Calu3 (cell line): ENCODE measurements around the gene PANX1. TPM values are rescaled to one million over a fixed set of nuclear protein-coding genes. Genes with fewer than 3 reads are reported as not detected.

Experiments used
- BruUV-seq: library from RNA; stranded (reverse); fragments of 400-500 nt; replicated peaks from 2 replicates; lab custom pipeline; 2021; lab: Mats Ljungman, UMichigan
- CTCF ChIA-PET: fragments of 300-600 bp; sonication (Branson Sonifier 250); formaldehyde crosslinking; loops from one replicate; lab custom pipeline; 2022; ENCODE audit warnings: antibody characterized with exemption; lab: Charles Lee
- DNase-seq: peaks from one replicate; pipeline ENCODE4 v3.0.0; 2022
- H3K27ac Mint-ChIP-seq: one replicate; pipeline ENCODE4 v1.8.0; 2022; ENCODE audit warnings: mixed read lengths; ENCODE audit not compliant: unreplicated experiment
- H3K27me3 Mint-ChIP-seq: one replicate; pipeline ENCODE4 v1.8.0; 2022; ENCODE audit warnings: mixed read lengths; ENCODE audit not compliant: unreplicated experiment
- H3K36me3 Mint-ChIP-seq: one replicate; pipeline ENCODE4 v1.8.0; 2022; ENCODE audit warnings: mild to moderate bottlenecking, moderate library complexity, mixed read lengths; ENCODE audit not compliant: insufficient read depth, unreplicated experiment
- H3K4me1 Mint-ChIP-seq: one replicate; pipeline ENCODE4 v1.8.0; 2022; ENCODE audit warnings: mild to moderate bottlenecking, low read depth, mixed read lengths; ENCODE audit not compliant: unreplicated experiment
- H3K4me3 Mint-ChIP-seq: one replicate; pipeline ENCODE4 v1.8.0; 2022; ENCODE audit warnings: mild to moderate bottlenecking, low read depth, moderate library complexity, mixed read lengths; ENCODE audit not compliant: unreplicated experiment
- H3K9me3 Mint-ChIP-seq: one replicate; pipeline ENCODE4 v1.8.0; 2022; ENCODE audit warnings: low read depth, mixed read lengths; ENCODE audit not compliant: unreplicated experiment
- CTCF ChIP-seq: fragments of 200-600 bp; IDR thresholded peaks from one replicate; pipeline ENCODE4 v1.8.0; 2022; ENCODE audit warnings: antibody characterized with exemption; ENCODE audit not compliant: unreplicated experiment
- intact Hi-C: fragments of 100-400 bp; cut with micrococcal nuclease; formaldehyde crosslinking; loops from one replicate; pipeline ENCODE4 v1.10.0; 2022; ENCODE audit not compliant: unreplicated experiment
- total RNA-seq: library from RNA; stranded (reverse); gene quantifications from 2 replicates; pipeline ENCODE4 v1.2.3, GENCODE V29; 2022

The PANX1 gene
- total RNA-seq, 1 experiment from 2014 or later: 20.2 TPM

- peaks cover 3% of the 10 kb centered on the region for H3K9me3 Mint-ChIP-seq
- CTCF ChIA-PET: no interaction called here
- no peak overlapping the region for H3K4me3 Mint-ChIP-seq
- no peak overlapping the region for H3K27ac Mint-ChIP-seq
- intact Hi-C loops: loop anchor here (5.0 kb wide), 1 partner anchor 182 kb away; no protein-coding TSS in a partner anchor
- no peaks in the 10 kb centered on the region for H3K4me1 Mint-ChIP-seq
- H3K36me3 Mint-ChIP-seq: no peaks in the 10 kb centered on the region
- BruUV-seq: no TSS peak
- no peak for TF ChIP-seq CTCF
- no peak for DNase-seq
- no peaks in the 10 kb centered on the region for H3K27me3 Mint-ChIP-seq
These were observed 23.9 kb upstream of the PANX1 start for GRCh38 chr11:94104734-94105133.

DNA sequence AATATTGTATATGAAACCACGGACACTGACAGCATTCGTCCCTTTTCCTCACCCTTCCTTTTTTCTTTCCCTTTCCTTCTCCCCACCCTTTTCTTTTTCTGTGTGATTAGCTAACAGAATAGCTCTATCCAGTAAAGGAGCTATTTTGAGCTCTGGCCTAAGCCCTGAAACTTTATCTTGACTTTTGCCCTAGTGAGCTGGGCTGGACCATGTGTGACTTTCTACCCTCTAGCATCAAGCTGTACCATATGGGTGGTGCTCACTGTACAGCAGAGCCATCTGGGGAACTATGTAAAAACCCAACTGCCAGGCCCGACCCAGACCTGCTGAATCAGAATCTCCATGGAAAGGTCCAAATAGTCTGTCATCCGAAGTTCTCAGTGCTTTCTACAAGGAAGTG, 21.9 kb upstream of the PANX1 start:
- Mint-ChIP-seq H3K27ac (no peak overlapping the region), H3K36me3 (no peaks in the 10 kb centered on the region), H3K27me3 (no peaks in the 10 kb centered on the region), H3K4me3 (no peak overlapping the region), H3K9me3 (peaks cover 2% of the 10 kb centered on the region), H3K4me1 (no peaks in the 10 kb centered on the region)
- intact Hi-C loops: loop anchor here (5.0 kb wide), 1 partner anchor 184 kb away; no protein-coding TSS in a partner anchor
- no peak for TF ChIP-seq CTCF
- DNase-seq: no peak
- no TSS peak for BruUV-seq
- CTCF ChIA-PET: no interaction called here

DNA sequence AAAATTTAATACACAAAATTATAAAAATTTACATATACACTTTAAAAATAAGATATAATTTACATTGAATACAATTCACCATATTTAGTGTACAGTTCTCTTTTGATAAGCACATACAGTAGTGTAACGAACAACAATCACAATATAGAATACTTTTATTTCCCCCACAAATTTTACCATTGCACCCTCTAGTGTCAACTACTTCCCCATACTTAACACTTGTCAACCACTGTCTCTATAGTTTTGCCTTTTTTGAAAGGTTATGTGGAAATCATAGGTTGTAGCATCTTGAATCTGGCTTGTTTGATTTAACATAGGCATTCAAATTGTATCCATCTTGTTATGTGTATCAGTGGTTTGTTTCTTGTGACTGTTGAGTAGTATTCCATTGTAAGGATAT, 21.3 kb upstream of the PANX1 start:
- H3K27ac Mint-ChIP-seq: no peak overlapping the region
- H3K9me3 Mint-ChIP-seq: peaks cover 2% of the 10 kb centered on the region
- H3K36me3 Mint-ChIP-seq: no peaks in the 10 kb centered on the region
- H3K4me1 Mint-ChIP-seq: no peaks in the 10 kb centered on the region
- no peaks in the 10 kb centered on the region for H3K27me3 Mint-ChIP-seq
- intact Hi-C loops: loop anchor here (5.0 kb wide), 1 partner anchor 185 kb away; no protein-coding TSS in a partner anchor
- BruUV-seq: no TSS peak
- H3K4me3 Mint-ChIP-seq: no peak overlapping the region
- no peak for TF ChIP-seq CTCF
- DNase-seq: no peak
- CTCF ChIA-PET: no interaction called here

- H3K4me1 Mint-ChIP-seq: peaks cover 6% of the 10 kb centered on the region
- no peak overlapping the region for H3K27ac Mint-ChIP-seq
- CTCF ChIA-PET: no interaction called here
- no TSS peak for BruUV-seq
- DNase-seq: no peak
- intact Hi-C loops: no loop called here
- peaks cover 9% of the 10 kb centered on the region for H3K9me3 Mint-ChIP-seq
- H3K27me3 Mint-ChIP-seq: no peaks in the 10 kb centered on the region
- no peaks in the 10 kb centered on the region for H3K36me3 Mint-ChIP-seq
- no peak overlapping the region for H3K4me3 Mint-ChIP-seq
- TF ChIP-seq CTCF: no peak
These were observed 17.4 kb upstream of the PANX1 start for GRCh38 chr11:94111241-94111640.
